Forelimb muscle (tissue), 1 donor: ENCODE data around the gene OR2L3. TPM values are rescaled to one million over a fixed set of nuclear protein-coding genes. Genes with fewer than 3 reads are reported as not detected.
"Not testable (repeated sequence)": the region's sequence is repeated elsewhere in the genome, so short reads cannot be mapped to it uniquely, and the experiment has no call there.

Source experiments
- DNase-seq: peaks from one replicate; pipeline ENCODE4 v3.0.0-alpha.2; 2013; ENCODE audit warnings: low read depth
- polyA plus RNA-seq: library from polyadenylated mRNA; unstranded; fragments of 120-200 nt; gene quantifications from one replicate; pipeline ENCODE4 v1.2.1, GENCODE V29; 2013; ENCODE audit not compliant: insufficient read length

The OR2L3 gene, protein sequence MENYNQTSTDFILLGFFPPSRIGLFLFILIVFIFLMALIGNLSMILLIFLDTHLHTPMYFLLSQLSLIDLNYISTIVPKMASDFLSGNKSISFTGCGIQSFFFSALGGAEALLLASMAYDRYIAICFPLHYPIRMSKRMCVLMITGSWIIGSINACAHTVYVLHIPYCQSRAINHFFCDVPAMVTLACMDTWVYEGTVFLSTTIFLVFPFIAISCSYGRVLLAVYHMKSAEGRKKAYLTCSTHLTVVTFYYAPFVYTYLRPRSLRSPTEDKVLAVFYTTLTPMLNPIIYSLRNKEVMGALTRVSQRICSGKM
- polyA plus RNA-seq, result not detected

GRCh38 chr1:248046536-248046935 lies at the start of gene OR2L3:
OR2L3 (plus strand) TSS chr1:248046836; CDS start chr1:248060682, 13,846 bp downstream.
- DNase-seq, result no peak

DNA sequence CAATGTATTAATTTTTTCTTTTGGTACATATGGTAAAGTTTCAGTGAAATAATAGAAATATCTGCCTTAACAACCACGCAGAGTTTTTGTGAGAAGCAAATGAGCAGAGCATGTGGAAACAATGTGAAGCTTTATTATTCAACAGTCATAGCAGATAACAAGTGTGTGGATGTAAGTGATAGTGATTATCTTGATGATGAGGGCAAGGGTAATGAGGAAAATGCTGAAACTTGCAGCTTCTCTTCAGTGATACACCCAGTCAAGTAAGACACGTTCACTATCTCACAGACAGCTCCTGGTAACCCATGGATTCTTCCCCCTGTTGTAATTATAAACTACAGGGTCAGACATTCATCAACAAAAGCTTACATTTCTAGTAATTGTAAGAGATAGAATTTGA lies 47.8 kb upstream of the OR2L3 start:
- DNase-seq, result no peak

DNA sequence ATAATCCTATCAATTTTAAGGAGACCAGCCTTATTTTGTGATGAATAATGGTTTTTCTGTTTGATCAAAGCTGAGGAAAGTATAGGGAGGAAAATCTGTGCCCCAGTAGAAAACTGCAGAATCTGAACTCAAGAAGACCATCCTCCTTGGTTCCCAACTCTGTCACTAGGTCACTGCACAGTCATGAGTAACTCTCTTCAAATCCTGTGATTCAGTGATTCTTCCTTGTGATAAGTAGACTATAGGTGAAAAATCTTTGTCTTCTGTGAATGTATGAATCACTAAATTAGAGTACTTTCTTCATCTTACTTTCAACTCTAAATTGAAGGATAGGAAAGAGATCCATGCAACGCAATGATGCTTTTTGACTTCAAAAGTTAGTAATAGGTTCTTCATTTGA lies 46.5 kb upstream of the OR2L3 start:
- DNase-seq, result no peak

DNA sequence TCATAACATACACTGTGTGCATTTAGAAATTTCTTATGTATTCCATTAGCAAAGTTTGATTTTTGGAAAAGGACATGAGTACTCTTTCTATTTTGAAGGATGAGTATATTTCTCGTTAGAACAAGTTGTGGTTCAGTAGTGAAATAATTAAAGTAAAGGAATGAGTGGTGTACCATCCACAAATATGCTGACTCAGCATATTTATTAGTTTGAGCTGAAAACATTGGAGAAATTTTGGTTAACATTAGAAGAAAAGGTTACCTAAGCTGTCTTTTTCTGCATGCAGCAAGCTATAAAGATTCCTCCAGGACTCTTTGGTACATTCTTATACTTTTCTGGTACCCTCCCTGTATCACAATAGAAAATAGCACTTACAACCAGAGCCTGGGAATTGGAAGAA lies 38.9 kb upstream of the OR2L3 start:
- no peak for DNase-seq

- no peak for DNase-seq
Observed at GRCh38 chr1:248009681-248010080, 37.0 kb upstream of the OR2L3 start.

GRCh38 chr1:248013229-248013710 lies 33.4 kb upstream of the OR2L3 start, which contains the start of gene OR2L5:
OR2L5 (plus strand) TSS chr1:248013660; CDS start chr1:248021948, 8,288 bp downstream.
- DNase-seq, result no peak

- DNase-seq, result no peak
Observed at GRCh38 chr1:248015803-248016202, 30.8 kb upstream of the OR2L3 start.

- no peak for DNase-seq
Observed at GRCh38 chr1:248029770-248030169, 16.9 kb upstream of the OR2L3 start, which contains the start of gene OR2L2. OR2L2 (plus strand) TSS chr1:248030070; CDS start chr1:248038268, 8,198 bp downstream.

- DNase-seq, result no peak
Observed at GRCh38 chr1:248045209-248045608, 1.4 kb upstream of the OR2L3 start.

DNA sequence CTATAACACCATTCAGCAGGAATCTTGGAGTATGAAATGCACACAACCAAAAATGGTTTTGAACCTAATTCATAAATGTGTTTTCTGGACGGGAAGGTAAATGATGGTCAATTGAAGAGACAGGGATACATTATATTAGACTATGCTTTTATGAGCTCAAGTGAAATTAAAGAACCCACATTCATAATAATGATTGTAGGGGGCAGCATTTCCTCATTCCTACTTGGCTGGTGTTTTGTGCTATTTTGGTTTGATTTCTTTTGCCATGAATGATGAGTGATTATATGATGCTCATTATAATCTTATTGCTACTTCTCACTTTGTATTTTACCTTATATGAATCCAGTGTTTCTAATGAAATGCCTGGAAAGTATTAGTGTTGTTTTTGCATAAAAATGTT lies 372 bp downstream of the OR2L3 start:
- no peak for DNase-seq

- no peak for DNase-seq
Observed at GRCh38 chr1:248054671-248055070, 8.0 kb downstream of the OR2L3 start.

- DNase-seq, result no peak
Observed at GRCh38 chr1:248055261-248055660, 8.6 kb downstream of the OR2L3 start.

DNA sequence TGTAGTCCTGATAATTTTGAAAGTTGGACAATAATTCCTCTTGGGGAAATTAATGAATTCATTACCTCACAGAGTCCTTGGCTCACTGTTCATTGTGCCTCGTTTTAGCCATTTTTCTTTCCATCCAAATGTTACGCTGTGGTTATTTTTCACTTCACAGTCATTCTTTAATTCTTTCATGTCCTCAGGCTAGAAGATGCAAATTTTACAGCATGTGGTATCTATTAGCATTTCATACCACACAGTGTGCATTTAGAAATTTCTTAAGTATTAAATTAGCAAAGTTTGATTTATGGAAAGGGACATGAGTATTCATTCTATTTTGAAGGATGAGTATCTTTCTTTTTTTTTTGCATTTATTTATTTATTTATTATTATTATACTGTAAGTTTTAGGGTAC lies 18.4 kb downstream of the OR2L3 start:
- DNase-seq, result no peak

- no peak for DNase-seq
Observed at GRCh38 chr1:248065604-248066003, 19.0 kb downstream of the OR2L3 start.

DNA sequence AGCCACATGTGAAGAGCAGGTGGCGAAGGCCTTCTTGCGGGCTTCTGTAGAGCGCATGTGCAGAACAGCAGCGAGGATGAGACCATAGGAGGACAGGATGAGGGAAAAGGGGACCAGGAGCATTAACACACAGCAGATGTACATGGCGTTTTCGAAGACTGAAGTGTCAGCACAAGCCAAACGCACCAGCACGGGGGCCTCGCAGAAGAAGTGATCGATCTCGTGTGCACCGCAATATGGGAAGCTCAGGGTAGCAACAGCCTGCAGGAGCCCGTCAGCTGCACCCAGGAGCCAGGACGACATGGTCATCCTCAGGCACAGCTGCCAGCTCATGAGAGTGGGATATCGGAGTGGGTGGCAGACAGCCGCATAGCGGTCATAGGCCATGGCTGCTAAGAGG lies 37.2 kb downstream of the OR2L3 start:
- DNase-seq, result not testable (repeated sequence)

DNA sequence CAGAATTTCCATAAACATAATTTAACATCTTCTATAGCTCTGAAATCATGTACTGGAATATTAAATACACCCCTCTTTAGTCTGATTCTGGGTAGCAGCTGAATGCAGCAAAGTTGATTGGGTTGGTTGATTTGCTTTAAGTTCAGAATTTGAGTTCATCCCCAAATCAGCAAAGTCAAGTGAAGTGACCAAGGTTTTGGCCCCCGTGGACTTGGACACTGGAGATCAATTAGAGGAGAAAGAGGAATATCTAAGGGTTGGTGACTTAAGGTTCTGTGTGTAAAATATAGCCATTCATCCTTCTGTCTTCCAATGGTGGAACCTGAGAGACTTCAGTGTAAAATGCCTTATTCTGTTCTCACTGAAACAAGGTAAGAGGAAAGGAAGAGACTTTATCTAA lies 48.2 kb downstream of the OR2L3 start, which contains the start of gene OR2L13:
OR2L13 (plus strand) TSS at position 301 of the 400 bp plus-strand sequence. CDS start 4,192 bp downstream, outside the sequence.
- DNase-seq, result no peak

- DNase-seq, result no peak
Observed at GRCh38 chr1:248098529-248098928, 51.9 kb downstream of the OR2L3 start.

- DNase-seq, result no peak
Observed at GRCh38 chr1:248102847-248103246, 56.2 kb downstream of the OR2L3 start.

DNA sequence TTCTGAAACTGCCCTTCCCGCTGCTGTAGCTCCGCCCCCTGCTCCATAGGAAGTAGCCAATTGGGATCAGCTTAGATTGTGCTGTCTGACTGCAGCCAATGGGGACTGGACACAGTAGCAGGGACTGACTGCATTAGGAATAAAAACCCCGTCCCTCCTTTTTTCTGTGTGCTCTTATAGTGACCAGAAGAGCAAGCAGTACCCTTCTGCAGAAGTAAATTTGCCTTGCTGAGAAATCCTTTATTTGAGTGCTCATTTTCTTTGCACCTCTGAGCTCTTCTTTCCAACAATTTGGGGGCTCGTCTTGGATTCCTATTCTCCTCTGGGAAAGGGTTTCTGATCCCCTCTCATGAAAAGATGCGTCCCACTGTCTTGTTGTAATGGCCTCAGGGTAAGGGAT lies 64.5 kb downstream of the OR2L3 start:
- DNase-seq, result no peak
